Activated CD8-positive, alpha-beta memory T cell treated with anti-CD3 and anti-CD28 coated beads, Interleukin-2, amount 10 ng/mL, durations not matched to agents 7 days and 5 days (primary cell): ENCODE measurements around the gene DACH2. TPM values are rescaled to one million over a fixed set of nuclear protein-coding genes. Genes with fewer than 3 reads are reported as not detected.

Experiments used
- ATAC-seq: fragments of 150-1000 bp; cut with Tn5 transposase; one replicate; pipeline ENCODE4 v1.10.0; 2021; ENCODE audit warnings: moderate library complexity
- CTCF ChIA-PET: fragments of 350-600 bp; sonication (Branson Sonifier 250); formaldehyde crosslinking; loops from one replicate; lab custom pipeline; 2021; ENCODE audit warnings: antibody characterized with exemption; lab: Charles Lee
- DNase-seq: peaks from one replicate; pipeline ENCODE4 v3.0.0-alpha.2; 2020
- H3K27ac Mint-ChIP-seq: one replicate; pipeline ENCODE4 v1.8.0; 2021; ENCODE audit warnings: mild to moderate bottlenecking, mixed read lengths
- H3K27me3 Mint-ChIP-seq: one replicate; pipeline ENCODE4 v1.8.0; 2021; ENCODE audit warnings: mixed read lengths
- H3K36me3 Mint-ChIP-seq: one replicate; pipeline ENCODE4 v1.8.0; 2021; ENCODE audit warnings: mild to moderate bottlenecking, mixed read lengths
- H3K4me1 Mint-ChIP-seq: one replicate; pipeline ENCODE4 v1.8.0; 2021; ENCODE audit warnings: mixed read lengths
- H3K4me3 Mint-ChIP-seq: one replicate; pipeline ENCODE4 v1.8.0; 2021; ENCODE audit warnings: mild to moderate bottlenecking, moderate library complexity, mixed read lengths
- H3K9me3 Mint-ChIP-seq: one replicate; pipeline ENCODE4 v1.8.0; 2022; ENCODE audit warnings: low read depth, mixed read lengths
- total RNA-seq, 2 experiments: library from RNA; stranded (reverse); gene quantifications; one replicate each; pipeline ENCODE4 v1.2.3, GENCODE V29; 2021

The DACH2 gene
- total RNA-seq, 2 experiments from 2014 or later, result not detected

- no peaks in the 10 kb centered on the region for H3K9me3 Mint-ChIP-seq
- CTCF ChIA-PET, result no interaction called here
- ATAC-seq (no peak), DNase-seq (no peak)
- H3K36me3 Mint-ChIP-seq, result no peaks in the 10 kb centered on the region
- no peaks in the 10 kb centered on the region for H3K4me1 Mint-ChIP-seq
- no peaks in the 10 kb centered on the region for H3K27me3 Mint-ChIP-seq
- no peak overlapping the region for H3K27ac Mint-ChIP-seq
- H3K4me3 Mint-ChIP-seq, result no peak overlapping the region
Measured at GRCh38 chrX:86711531-86712180, 563.4 kb downstream of the DACH2 start.

- H3K27me3 Mint-ChIP-seq, result no peaks in the 10 kb centered on the region
- CTCF ChIA-PET, result no interaction called here
- ATAC-seq (no peak), DNase-seq (no peak)
- H3K4me1 Mint-ChIP-seq, result no peaks in the 10 kb centered on the region
- H3K4me3 Mint-ChIP-seq, result no peak overlapping the region
- H3K9me3 Mint-ChIP-seq, result no peaks in the 10 kb centered on the region
- H3K36me3 Mint-ChIP-seq, result no peaks in the 10 kb centered on the region
- no peak overlapping the region for H3K27ac Mint-ChIP-seq
Measured at GRCh38 chrX:86714441-86714840, 566.2 kb downstream of the DACH2 start.

DNA sequence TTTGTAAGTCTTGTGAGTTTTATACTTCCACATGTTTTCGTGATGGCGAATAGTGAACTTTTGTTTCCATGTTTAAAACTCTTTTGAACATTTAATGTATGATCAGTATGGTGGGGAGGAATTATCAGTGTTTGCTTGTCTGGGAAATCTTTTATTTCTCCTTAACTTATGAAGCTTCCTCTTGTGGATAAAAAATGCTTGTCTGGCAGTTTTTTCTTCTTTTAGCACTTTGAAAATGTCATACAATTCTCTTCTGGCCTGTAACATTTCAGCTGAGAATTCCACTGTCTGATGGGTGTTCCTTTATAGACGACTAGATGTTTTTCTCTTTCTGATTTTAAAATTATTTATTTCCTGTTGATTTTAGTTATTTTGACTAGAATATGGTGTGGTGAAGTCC, 576.0 kb downstream of the DACH2 start:
- H3K9me3 Mint-ChIP-seq, result no peaks in the 10 kb centered on the region
- no peaks in the 10 kb centered on the region for H3K27me3 Mint-ChIP-seq
- H3K27ac Mint-ChIP-seq, result no peak overlapping the region
- CTCF ChIA-PET, result no interaction called here
- ATAC-seq, result no peak
- H3K4me1 Mint-ChIP-seq, result no peaks in the 10 kb centered on the region
- DNase-seq, result no peak
- no peaks in the 10 kb centered on the region for H3K36me3 Mint-ChIP-seq
- H3K4me3 Mint-ChIP-seq, result no peak overlapping the region

DNA sequence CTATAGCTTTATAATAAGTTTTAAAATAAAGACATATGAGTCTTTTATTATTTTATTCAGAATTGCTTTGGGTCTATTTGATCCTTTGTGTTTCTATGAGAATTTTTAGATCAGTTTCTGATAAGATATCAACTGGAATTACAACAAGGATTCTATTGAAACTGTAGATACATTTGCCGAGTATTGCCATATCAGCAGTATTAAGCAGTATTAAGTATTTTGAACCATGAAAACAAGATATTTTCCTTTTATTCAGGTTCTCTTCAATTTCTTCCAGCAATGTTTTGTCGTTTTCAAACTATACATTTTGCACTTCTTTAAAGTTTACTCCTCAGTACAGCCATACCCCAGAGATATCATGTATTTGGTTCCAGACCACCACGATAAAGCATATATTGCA, 598.8 kb downstream of the DACH2 start:
- H3K36me3 Mint-ChIP-seq, result no peaks in the 10 kb centered on the region
- H3K4me1 Mint-ChIP-seq, result no peaks in the 10 kb centered on the region
- CTCF ChIA-PET, result no interaction called here
- H3K27ac Mint-ChIP-seq, result no peak overlapping the region
- no peaks in the 10 kb centered on the region for H3K9me3 Mint-ChIP-seq
- DNase-seq, result no peak
- no peak for ATAC-seq
- H3K27me3 Mint-ChIP-seq, result no peaks in the 10 kb centered on the region
- H3K4me3 Mint-ChIP-seq, result no peak overlapping the region

GRCh38 chrX:86805241-86805640, 657.0 kb downstream of the DACH2 start:
- DNase-seq, result no peak
- CTCF ChIA-PET, result no interaction called here
- no peak overlapping the region for H3K4me3 Mint-ChIP-seq
- H3K27ac Mint-ChIP-seq, result no peak overlapping the region
- no peak for ATAC-seq
- no peaks in the 10 kb centered on the region for H3K36me3 Mint-ChIP-seq
- no peaks in the 10 kb centered on the region for H3K4me1 Mint-ChIP-seq
- no peaks in the 10 kb centered on the region for H3K9me3 Mint-ChIP-seq
- H3K27me3 Mint-ChIP-seq, result no peaks in the 10 kb centered on the region

- H3K27ac Mint-ChIP-seq, result no peak overlapping the region
- H3K27me3 Mint-ChIP-seq, result no peaks in the 10 kb centered on the region
- no peaks in the 10 kb centered on the region for H3K9me3 Mint-ChIP-seq
- H3K36me3 Mint-ChIP-seq, result no peaks in the 10 kb centered on the region
- no peaks in the 10 kb centered on the region for H3K4me1 Mint-ChIP-seq
- CTCF ChIA-PET, result no interaction called here
- ATAC-seq, result no peak
- no peak overlapping the region for H3K4me3 Mint-ChIP-seq
- no peak for DNase-seq
Measured at GRCh38 chrX:86806786-86807185, 658.5 kb downstream of the DACH2 start.

DNA sequence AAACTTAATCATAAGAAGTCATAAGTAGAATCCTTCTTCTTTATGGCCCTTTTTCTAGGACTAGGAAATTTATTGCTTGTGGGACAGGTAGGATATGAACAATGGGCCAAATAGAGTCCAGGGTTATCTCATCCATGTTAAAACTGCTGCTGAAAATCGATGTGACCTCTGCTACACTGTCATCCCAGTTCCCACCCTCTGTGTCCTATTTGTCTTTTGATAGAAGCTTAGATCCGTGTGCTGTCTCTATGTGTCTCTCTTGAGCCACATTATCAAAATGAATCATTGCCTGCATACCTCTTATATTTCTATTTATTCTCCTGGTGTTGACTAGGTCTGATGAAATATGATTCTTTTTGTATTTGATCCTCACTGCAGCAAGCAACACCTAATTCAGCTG, 661.4 kb downstream of the DACH2 start:
- DNase-seq, result no peak
- CTCF ChIA-PET, result no interaction called here
- Mint-ChIP-seq H3K27me3 (no peaks in the 10 kb centered on the region), H3K4me1 (no peaks in the 10 kb centered on the region), H3K4me3 (no peak overlapping the region), H3K27ac (no peak overlapping the region), H3K9me3 (no peaks in the 10 kb centered on the region), H3K36me3 (no peaks in the 10 kb centered on the region)
- ATAC-seq, result no peak

DNA sequence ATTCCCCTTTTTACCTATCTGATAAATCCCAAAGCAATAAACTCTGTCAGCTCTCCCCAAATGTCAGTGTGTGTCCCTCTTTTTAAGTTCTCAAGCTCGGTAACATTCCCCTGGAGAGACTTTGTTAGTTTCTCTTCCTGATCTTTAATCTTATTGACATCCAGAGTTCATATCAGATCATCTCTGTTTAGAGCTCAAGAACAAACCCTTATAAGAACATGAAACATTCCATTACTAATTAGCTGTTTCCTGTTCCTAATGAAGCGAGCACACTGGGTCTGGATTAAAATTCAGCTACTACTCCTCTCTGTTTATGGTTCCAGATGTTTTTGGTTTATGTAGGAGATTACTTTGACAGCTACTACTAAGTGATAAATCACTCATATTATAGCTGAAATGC, 681.5 kb downstream of the DACH2 start:
- Mint-ChIP-seq H3K9me3 (no peaks in the 10 kb centered on the region), H3K4me3 (no peak overlapping the region), H3K4me1 (no peaks in the 10 kb centered on the region), H3K36me3 (no peaks in the 10 kb centered on the region), H3K27ac (no peak overlapping the region), H3K27me3 (no peaks in the 10 kb centered on the region)
- ATAC-seq, result no peak
- no peak for DNase-seq
- CTCF ChIA-PET, result no interaction called here

DNA sequence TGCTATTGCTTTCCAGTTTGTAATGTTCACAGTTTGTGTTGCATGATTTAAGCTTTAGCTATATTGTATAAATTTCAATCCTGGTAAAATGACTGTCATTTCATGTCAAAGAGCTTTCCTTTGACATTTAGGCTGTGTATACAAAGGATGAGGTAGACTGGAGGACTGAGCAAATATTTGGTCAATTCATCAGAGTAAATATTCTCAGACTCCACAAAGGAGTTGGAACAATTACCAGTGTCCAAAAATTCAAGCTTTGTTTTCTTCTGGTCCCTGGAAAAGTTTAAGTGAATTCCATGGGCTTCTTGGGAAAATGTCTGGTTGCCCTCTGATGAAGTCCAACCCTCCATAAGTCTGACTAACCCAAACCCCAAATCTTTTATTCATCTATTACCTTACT, 682.4 kb downstream of the DACH2 start:
- Mint-ChIP-seq H3K4me3 (no peak overlapping the region), H3K27me3 (no peaks in the 10 kb centered on the region), H3K36me3 (no peaks in the 10 kb centered on the region), H3K9me3 (no peaks in the 10 kb centered on the region), H3K27ac (no peak overlapping the region), H3K4me1 (no peaks in the 10 kb centered on the region)
- DNase-seq (no peak), ATAC-seq (no peak)
- CTCF ChIA-PET, result no interaction called here

- Mint-ChIP-seq H3K27me3 (no peaks in the 10 kb centered on the region), H3K4me1 (no peaks in the 10 kb centered on the region), H3K27ac (no peak overlapping the region), H3K36me3 (no peaks in the 10 kb centered on the region), H3K4me3 (no peak overlapping the region), H3K9me3 (no peaks in the 10 kb centered on the region)
- no peak for ATAC-seq
- DNase-seq, result no peak
- CTCF ChIA-PET, result no interaction called here
Measured at GRCh38 chrX:86845101-86845500, 696.9 kb downstream of the DACH2 start.

Other genes with a start within 250 kb of the DACH2 start
- gene CHM, start 100.9 kb upstream of the DACH2 start, total RNA-seq, result 10 to 100 TPM; 12.5 to 19.3 TPM